K562 (cell line): ENCODE measurements around the gene GALNS. TPM values are rescaled to one million over a fixed set of nuclear protein-coding genes. Genes with fewer than 3 reads are reported as not detected.

Experiments used
- CBX3 ChIP-seq, 2 experiments: IDR thresholded peaks; 1 replicate in 1 of 2; 2 replicates in 1 of 2; pipeline ENCODE4 v1.6.1; 2012; ENCODE audit warnings: inconsistent platforms in 2 of 2, low read length in 2 of 2, borderline replicate concordance in 1 of 2, control low read depth in 1 of 2
- DMBX1 ChIP-seq: fragments of 250-450 bp; sonication (Bioruptor Pico); IDR thresholded peaks from 2 replicates; pipeline ENCODE4 v1.8.0; 2022; ENCODE audit warnings: inconsistent platforms, mild to moderate bottlenecking, moderate library complexity, borderline replicate concordance
- ETV1 ChIP-seq: fragments of 450-650 bp; conservative IDR thresholded peaks from 2 replicates; pipeline ENCODE4 v1.6.1; 2016; ENCODE audit warnings: missing genetic modification characterization, control low read depth, low read depth, missing compliant biosample characterization
- HMGN3 ChIP-seq: IDR thresholded peaks from 2 replicates; pipeline ENCODE4 v1.6.1; 2011; ENCODE audit warnings: borderline replicate concordance, low read depth, mild to moderate bottlenecking, mixed read lengths, low read length; ENCODE audit not compliant: insufficient read length; ENCODE audit errors: extremely low read depth
- JUND ChIP-seq, 2 experiments: IDR thresholded peaks; 2 replicates in 1 of 2; 3 replicates in 1 of 2; pipeline ENCODE4 v1.6.1; 2011; ENCODE audit warnings: borderline replicate concordance in 2 of 2, low read depth in 2 of 2, low read length in 2 of 2, improper control_type of control experiment in 1 of 2, missing biosample characterization in 1 of 2, missing genetic modification characterization in 1 of 2, missing genetic modification reagents in 1 of 2
- MEIS2 ChIP-seq: fragments of 450-650 bp; IDR thresholded peaks from 2 replicates; pipeline ENCODE4 v1.6.1; 2014; ENCODE audit warnings: mild to moderate bottlenecking; ENCODE audit not compliant: partially characterized antibody
- MXI1 ChIP-seq: IDR thresholded peaks from 2 replicates; pipeline ENCODE4 v1.6.1; 2011; ENCODE audit warnings: low read depth, mild to moderate bottlenecking, improper control_type of control experiment, low read length
- POLR2AphosphoS2 ChIP-seq: IDR thresholded peaks from 2 replicates; pipeline ENCODE4 v1.6.1; 2012; ENCODE audit warnings: low read length, improper control_type of control experiment
- SMARCA4 ChIP-seq: fragments of 450-650 bp; IDR thresholded peaks from 2 replicates; pipeline ENCODE4 v1.6.1; 2016
- SPI1 ChIP-seq: IDR thresholded peaks from 2 replicates; pipeline ENCODE4 v1.6.1; 2011; ENCODE audit warnings: low read depth, low read length, control low read depth, borderline replicate concordance
- TCF7 ChIP-seq: sonication (generic); IDR thresholded peaks from 2 replicates; pipeline ENCODE4 v1.6.1; 2016; ENCODE audit warnings: antibody characterized with exemption, borderline replicate concordance
- TRIM28 ChIP-seq: fragments of 450-650 bp; IDR thresholded peaks from 2 replicates; pipeline ENCODE4 v1.6.1; 2017
- ZKSCAN8 ChIP-seq: fragments of 200-800 bp; sonication (Bioruptor generic); IDR thresholded peaks from 2 replicates; pipeline ENCODE4 v1.6.1; 2016; ENCODE audit warnings: missing genetic modification characterization, missing compliant biosample characterization
- polyA plus RNA-seq, 8 experiments: library from polyadenylated mRNA; depleted of rRNA in 4 of 8; stranded (reverse) in 5 of 8; unstranded in 3 of 8; fragments of >200 nt; fragmentation: Nextera tagmentation in 2 of 8; fragmentation: Illumina TruSeq in 1 of 8; extraction: Ambion mirVana in 2 of 8; extraction: Trizol in 1 of 8; gene quantifications; 2 replicates each; pipeline versions ENCODE4 v1.2.1 to v1.2.3, GENCODE V29; 2011 to 2014; ENCODE audit warnings: inconsistent platforms in 1 of 8, missing spikeins in 1 of 8
- total RNA-seq, 7 experiments: library from RNA; depleted of rRNA in 6 of 7; stranded (reverse); fragments of >200 nt in 6 of 7; fragmentation: Illumina TruSeq in 2 of 7; extraction: Trizol in 2 of 7; gene quantifications; 2 replicates each; pipeline versions ENCODE4 v1.2.1 to v1.2.3, GENCODE V29; 2011 to 2021; ENCODE audit warnings: low replicate concordance in 1 of 7
- TF ChIP-seq, protein P1 (sequence below), 2 experiments: fragments of 450-650 bp in 1 of 2; sonication (generic) in 1 of 2; formaldehyde crosslinking in 1 of 2; IDR thresholded peaks in 1 of 2; conservative IDR thresholded peaks in 1 of 2; 2 replicates each; pipeline versions ENCODE4 v1.6.1 to v1.8.1; 2016 to 2023; ENCODE audit warnings: mild to moderate bottlenecking in 2 of 2, moderate library complexity in 2 of 2, inconsistent platforms in 1 of 2, missing genetic modification reagents in 1 of 2
- TF ChIP-seq, protein P2 (sequence below): IDR thresholded peaks from 2 replicates; pipeline ENCODE4 v1.6.1; 2011; ENCODE audit warnings: borderline replicate concordance, low read depth, mild to moderate bottlenecking, moderate library complexity, low read length; ENCODE audit not compliant: insufficient read depth, poor library complexity, severe bottlenecking
- TF ChIP-seq, protein P3 (sequence below), 2 experiments: fragments of 450-650 bp; IDR thresholded peaks; 2 replicates each; pipeline ENCODE4 v1.6.1; 2016
- TF ChIP-seq, protein P4 (sequence below): fragments of 450-650 bp; IDR thresholded peaks from 2 replicates; pipeline ENCODE4 v1.6.1; 2017; ENCODE audit warnings: antibody characterized with exemption, mild to moderate bottlenecking

Gene GALNS
- total and polyA plus RNA-seq, 9 of the 15 experiments (the other 6 are each of a cell fraction or from before 2014, with no cell fraction given) = 0.38 to 13.2 (median 4.3) TPM

DNA sequence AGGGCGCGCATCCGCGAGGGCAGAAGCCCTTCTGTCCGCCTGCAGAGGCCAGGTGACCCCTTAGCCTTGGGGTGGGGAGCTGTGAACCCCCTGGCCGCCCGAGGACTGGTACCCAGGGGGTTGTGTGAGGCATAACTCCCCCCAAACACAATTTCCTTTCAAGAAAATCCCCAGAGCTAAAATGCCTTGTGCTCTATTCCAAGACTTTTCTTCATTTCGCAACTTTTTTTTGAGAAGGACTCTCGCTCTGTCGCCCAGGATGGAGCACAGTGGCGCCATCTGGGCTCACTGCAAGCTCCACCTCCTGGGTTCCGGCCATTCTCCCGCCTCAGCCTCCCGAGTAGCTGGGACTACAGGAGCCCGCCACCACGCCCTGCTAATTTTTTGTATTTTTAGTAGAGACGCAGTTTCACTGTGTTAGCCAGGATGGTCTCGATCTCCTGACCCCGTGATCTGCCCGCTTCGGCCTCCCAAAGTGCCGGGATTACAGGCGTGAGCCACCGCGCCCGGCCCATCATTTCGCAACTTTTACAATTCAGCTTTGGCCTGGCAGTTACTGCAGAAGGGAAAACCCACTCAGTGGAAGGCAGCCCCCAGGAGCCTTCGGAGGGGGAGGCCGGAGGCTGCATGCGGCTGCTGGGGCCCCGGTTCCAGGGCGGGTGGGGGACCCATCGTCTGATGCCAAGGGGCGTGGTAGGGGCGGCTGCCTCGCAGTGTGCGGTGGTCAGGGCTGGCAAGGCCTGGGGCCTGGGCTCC lies 44.1 kb downstream of the GALNS start (continued):
- TF ChIP-seq JUND (IDR thresholded peaks at IDR 0.05; ENCODE audit: borderline replicate concordance, low read depth, low read length) = no peak
- TF ChIP-seq JUND (tag; IDR thresholded peaks at IDR 0.05; ENCODE audit: borderline replicate concordance, low read depth, low read length) = no peak
- TF ChIP-seq CBX3 (IDR thresholded peaks at IDR 0.05; ENCODE audit: borderline replicate concordance in 1 of 2, low read length in 2 of 2) = no peak
- no peak for TF ChIP-seq POLR2AphosphoS2
- TF ChIP-seq, protein P1, sequence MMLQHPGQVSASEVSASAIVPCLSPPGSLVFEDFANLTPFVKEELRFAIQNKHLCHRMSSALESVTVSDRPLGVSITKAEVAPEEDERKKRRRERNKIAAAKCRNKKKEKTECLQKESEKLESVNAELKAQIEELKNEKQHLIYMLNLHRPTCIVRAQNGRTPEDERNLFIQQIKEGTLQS (IDR thresholded peaks at IDR 0.05) = no peak
- TF ChIP-seq, protein P1 (CRISPR knock-in tag; conservative IDR thresholded peaks at IDR 0.05) = no peak
- TF ChIP-seq DMBX1 (CRISPR knock-in tag) = no peak
- TF ChIP-seq, protein P2, sequence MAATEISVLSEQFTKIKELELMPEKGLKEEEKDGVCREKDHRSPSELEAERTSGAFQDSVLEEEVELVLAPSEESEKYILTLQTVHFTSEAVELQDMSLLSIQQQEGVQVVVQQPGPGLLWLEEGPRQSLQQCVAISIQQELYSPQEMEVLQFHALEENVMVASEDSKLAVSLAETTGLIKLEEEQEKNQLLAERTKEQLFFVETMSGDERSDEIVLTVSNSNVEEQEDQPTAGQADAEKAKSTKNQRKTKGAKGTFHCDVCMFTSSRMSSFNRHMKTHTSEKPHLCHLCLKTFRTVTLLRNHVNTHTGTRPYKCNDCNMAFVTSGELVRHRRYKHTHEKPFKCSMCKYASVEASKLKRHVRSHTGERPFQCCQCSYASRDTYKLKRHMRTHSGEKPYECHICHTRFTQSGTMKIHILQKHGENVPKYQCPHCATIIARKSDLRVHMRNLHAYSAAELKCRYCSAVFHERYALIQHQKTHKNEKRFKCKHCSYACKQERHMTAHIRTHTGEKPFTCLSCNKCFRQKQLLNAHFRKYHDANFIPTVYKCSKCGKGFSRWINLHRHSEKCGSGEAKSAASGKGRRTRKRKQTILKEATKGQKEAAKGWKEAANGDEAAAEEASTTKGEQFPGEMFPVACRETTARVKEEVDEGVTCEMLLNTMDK = no peak
- no peak for TF ChIP-seq MEIS2
- peak; percentile 12 for TF ChIP-seq ETV1
- TF ChIP-seq SMARCA4 = peak; percentile 39; the same call in 1 of the 2 replicates
- TF ChIP-seq, protein P3, sequence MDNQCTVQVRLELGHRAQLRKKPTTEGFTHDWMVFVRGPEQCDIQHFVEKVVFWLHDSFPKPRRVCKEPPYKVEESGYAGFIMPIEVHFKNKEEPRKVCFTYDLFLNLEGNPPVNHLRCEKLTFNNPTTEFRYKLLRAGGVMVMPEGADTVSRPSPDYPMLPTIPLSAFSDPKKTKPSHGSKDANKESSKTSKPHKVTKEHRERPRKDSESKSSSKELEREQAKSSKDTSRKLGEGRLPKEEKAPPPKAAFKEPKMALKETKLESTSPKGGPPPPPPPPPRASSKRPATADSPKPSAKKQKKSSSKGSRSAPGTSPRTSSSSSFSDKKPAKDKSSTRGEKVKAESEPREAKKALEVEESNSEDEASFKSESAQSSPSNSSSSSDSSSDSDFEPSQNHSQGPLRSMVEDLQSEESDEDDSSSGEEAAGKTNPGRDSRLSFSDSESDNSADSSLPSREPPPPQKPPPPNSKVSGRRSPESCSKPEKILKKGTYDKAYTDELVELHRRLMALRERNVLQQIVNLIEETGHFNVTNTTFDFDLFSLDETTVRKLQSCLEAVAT (IDR thresholded peaks at IDR 0.05) = no peak
- TF ChIP-seq ZKSCAN8 (CRISPR knock-in tag) = no peak
- no peak for TF ChIP-seq MXI1
- TF ChIP-seq TRIM28 = peak; percentile 42; the same call in 1 of the 2 replicates
- TF ChIP-seq, protein P4, sequence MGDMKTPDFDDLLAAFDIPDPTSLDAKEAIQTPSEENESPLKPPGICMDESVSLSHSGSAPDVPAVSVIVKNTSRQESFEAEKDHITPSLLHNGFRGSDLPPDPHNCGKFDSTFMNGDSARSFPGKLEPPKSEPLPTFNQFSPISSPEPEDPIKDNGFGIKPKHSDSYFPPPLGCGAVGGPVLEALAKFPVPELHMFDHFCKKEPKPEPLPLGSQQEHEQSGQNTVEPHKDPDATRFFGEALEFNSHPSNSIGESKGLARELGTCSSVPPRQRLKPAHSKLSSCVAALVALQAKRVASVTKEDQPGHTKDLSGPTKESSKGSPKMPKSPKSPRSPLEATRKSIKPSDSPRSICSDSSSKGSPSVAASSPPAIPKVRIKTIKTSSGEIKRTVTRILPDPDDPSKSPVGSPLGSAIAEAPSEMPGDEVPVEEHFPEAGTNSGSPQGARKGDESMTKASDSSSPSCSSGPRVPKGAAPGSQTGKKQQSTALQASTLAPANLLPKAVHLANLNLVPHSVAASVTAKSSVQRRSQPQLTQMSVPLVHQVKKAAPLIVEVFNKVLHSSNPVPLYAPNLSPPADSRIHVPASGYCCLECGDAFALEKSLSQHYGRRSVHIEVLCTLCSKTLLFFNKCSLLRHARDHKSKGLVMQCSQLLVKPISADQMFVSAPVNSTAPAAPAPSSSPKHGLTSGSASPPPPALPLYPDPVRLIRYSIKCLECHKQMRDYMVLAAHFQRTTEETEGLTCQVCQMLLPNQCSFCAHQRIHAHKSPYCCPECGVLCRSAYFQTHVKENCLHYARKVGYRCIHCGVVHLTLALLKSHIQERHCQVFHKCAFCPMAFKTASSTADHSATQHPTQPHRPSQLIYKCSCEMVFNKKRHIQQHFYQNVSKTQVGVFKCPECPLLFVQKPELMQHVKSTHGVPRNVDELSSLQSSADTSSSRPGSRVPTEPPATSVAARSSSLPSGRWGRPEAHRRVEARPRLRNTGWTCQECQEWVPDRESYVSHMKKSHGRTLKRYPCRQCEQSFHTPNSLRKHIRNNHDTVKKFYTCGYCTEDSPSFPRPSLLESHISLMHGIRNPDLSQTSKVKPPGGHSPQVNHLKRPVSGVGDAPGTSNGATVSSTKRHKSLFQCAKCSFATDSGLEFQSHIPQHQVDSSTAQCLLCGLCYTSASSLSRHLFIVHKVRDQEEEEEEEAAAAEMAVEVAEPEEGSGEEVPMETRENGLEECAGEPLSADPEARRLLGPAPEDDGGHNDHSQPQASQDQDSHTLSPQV = 0 out of 2 replicates have a peak, but pooled peaks have one; percentile 42
- no peak for TF ChIP-seq SPI1
- TF ChIP-seq TCF7 = no peak
- TF ChIP-seq HMGN3 = no peak
